Superior temporal gyrus (tissue), 1 donor: Measurements from ENCODE around the gene SLC41A2.
"Not testable (repeated sequence)": the region's sequence is repeated elsewhere in the genome, so short reads cannot be mapped to it uniquely, and the experiment has no call there.

ENCODE experiments used
- DNase-seq: peaks from one replicate; pipeline ENCODE4 v3.0.0-alpha.2; 2016; ENCODE audit errors: extremely low spot score

SLC41A2 gene

GRCh38 chr12:104958001-104958804 lies at the start of gene SLC41A2:
SLC41A2 (minus strand) TSS chr12:104958290; CDS start chr12:104928527, 29,763 bp downstream.
- peak; percentile 51 for DNase-seq

GRCh38 chr12:105001476-105001875 lies 43.4 kb upstream of the SLC41A2 start:
- no peak for DNase-seq

GRCh38 chr12:104999347-104999685 lies 41.2 kb upstream of the SLC41A2 start:
- no peak for DNase-seq

- no peak for DNase-seq
These were observed 40.6 kb upstream of the SLC41A2 start for GRCh38 chr12:104998423-104999346.

- DNase-seq: no peak
These were observed 39.5 kb upstream of the SLC41A2 start for GRCh38 chr12:104997541-104997940.

- DNase-seq: no peak
These were observed 36.2 kb upstream of the SLC41A2 start for GRCh38 chr12:104994336-104994735.

GRCh38 chr12:104991565-104992128 lies 33.6 kb upstream of the SLC41A2 start:
- DNase-seq: no peak

- no peak for DNase-seq
These were observed 32.9 kb upstream of the SLC41A2 start for GRCh38 chr12:104990950-104991349.

GRCh38 chr12:104986022-104986941 lies 28.2 kb upstream of the SLC41A2 start, which contains the start of gene NOPCHAP1:
NOPCHAP1 (plus strand) TSS chr12:104986316; CDS start chr12:104986353, 37 bp downstream.
- DNase-seq: peak; percentile 91

- no peak for DNase-seq
These were observed 27.1 kb upstream of the SLC41A2 start for GRCh38 chr12:104985206-104985605.

- not testable (repeated sequence) for DNase-seq
These were observed 19.6 kb upstream of the SLC41A2 start for GRCh38 chr12:104977688-104978087.

- DNase-seq: no peak
These were observed 18.6 kb upstream of the SLC41A2 start for GRCh38 chr12:104976703-104977102.

- DNase-seq: no peak
These were observed 17.7 kb upstream of the SLC41A2 start for GRCh38 chr12:104975587-104976343.

GRCh38 chr12:104974626-104975290 lies 16.7 kb upstream of the SLC41A2 start:
- DNase-seq: no peak

GRCh38 chr12:104973250-104973649 lies 15.2 kb upstream of the SLC41A2 start:
- DNase-seq: no peak

GRCh38 chr12:104971306-104971705 lies 13.2 kb upstream of the SLC41A2 start:
- DNase-seq: no peak

- DNase-seq: no peak
These were observed 11.3 kb upstream of the SLC41A2 start for GRCh38 chr12:104969343-104969742.

- no peak for DNase-seq
These were observed 8.6 kb upstream of the SLC41A2 start for GRCh38 chr12:104966677-104967076.

- DNase-seq: no peak
These were observed 6.7 kb upstream of the SLC41A2 start for GRCh38 chr12:104964856-104965205.
